ENCODE measurements around the gene ANXA6.

DNA sequence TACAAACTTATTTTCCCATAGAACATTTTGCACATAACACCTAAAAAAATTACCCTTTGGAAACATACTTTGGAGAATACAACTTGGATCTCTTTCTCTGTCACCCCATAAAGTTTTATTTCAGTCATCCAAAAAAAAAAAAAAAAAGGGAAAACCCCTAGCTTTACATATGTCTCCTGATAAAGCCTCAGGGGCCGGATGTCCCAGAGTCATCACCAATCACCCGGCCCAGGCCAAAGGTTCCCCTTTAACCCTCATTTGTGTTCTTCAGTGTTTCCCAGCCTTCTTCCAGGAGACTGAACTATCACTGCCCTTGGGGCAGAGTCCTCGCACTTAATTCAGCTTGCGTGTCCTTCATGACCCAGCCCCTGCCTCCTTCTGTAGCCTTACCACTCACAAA, 28.8 kb downstream of the ANXA6 start:
- TF ChIP-seq CTCF (IDR thresholded peaks at IDR 0.05) (no peak), POLR2A (IDR thresholded peaks at IDR 0.05) (no peak), EP300 (IDR thresholded peaks at IDR 0.05) (no peak), POLR2AphosphoS5 (IDR thresholded peaks at IDR 0.05) (no peak)

All from gastroesophageal sphincter (tissue), 3 donors.